Liver (tissue), 3 donors: ENCODE measurements around the gene INHBB.
A peak's percentile ranks its signal among the peaks of the same experiment; 100 is the strongest.

Experiments
- EGR1 ChIP-seq, 2 donors: IDR thresholded peaks; 2 replicates each; pipeline ENCODE4 v1.6.1; 2016 to 2018; ENCODE audit warnings: antibody characterized with exemption in 2 of 2, low read depth in 2 of 2
- JUND ChIP-seq, 2 donors: IDR thresholded peaks; 2 replicates each; pipeline ENCODE4 v1.6.1; 2016; ENCODE audit warnings: antibody characterized with exemption in 2 of 2
- RAD21 ChIP-seq, 2 donors: IDR thresholded peaks; 2 replicates each; pipeline ENCODE4 v1.6.1; 2016; ENCODE audit warnings: antibody characterized with exemption in 2 of 2, mild to moderate bottlenecking in 2 of 2
- RXRA ChIP-seq, 2 donors: IDR thresholded peaks; 2 replicates each; pipeline ENCODE4 v1.6.1; 2017 to 2018; ENCODE audit warnings: antibody characterized with exemption in 2 of 2, mild to moderate bottlenecking in 1 of 2
- TAF1 ChIP-seq: conservative IDR thresholded peaks from 2 replicates; pipeline ENCODE4 v1.6.1; 2016; ENCODE audit warnings: antibody characterized with exemption, mild to moderate bottlenecking
- TF ChIP-seq, protein P1 (sequence below): fragments of 150-350 bp; IDR thresholded peaks from 2 replicates; pipeline ENCODE4 v1.5.1; 2017; ENCODE audit warnings: improper control_type of control experiment, low read depth, low read length; ENCODE audit not compliant: missing input control
- donor health status: healthy.
- donor health status: healthy.

GRCh38 chr2:120338015-120338414 lies 7.9 kb upstream of the INHBB start:
- TF ChIP-seq, protein P1, sequence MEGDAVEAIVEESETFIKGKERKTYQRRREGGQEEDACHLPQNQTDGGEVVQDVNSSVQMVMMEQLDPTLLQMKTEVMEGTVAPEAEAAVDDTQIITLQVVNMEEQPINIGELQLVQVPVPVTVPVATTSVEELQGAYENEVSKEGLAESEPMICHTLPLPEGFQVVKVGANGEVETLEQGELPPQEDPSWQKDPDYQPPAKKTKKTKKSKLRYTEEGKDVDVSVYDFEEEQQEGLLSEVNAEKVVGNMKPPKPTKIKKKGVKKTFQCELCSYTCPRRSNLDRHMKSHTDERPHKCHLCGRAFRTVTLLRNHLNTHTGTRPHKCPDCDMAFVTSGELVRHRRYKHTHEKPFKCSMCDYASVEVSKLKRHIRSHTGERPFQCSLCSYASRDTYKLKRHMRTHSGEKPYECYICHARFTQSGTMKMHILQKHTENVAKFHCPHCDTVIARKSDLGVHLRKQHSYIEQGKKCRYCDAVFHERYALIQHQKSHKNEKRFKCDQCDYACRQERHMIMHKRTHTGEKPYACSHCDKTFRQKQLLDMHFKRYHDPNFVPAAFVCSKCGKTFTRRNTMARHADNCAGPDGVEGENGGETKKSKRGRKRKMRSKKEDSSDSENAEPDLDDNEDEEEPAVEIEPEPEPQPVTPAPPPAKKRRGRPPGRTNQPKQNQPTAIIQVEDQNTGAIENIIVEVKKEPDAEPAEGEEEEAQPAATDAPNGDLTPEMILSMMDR = no peak
- no peak for TF ChIP-seq TAF1
- no peak for TF ChIP-seq EGR1 (IDR thresholded peaks at IDR 0.05; ENCODE audit: low read depth in 2 of 2)
- TF ChIP-seq RAD21 (IDR thresholded peaks at IDR 0.05) = peak in 1 of 2 donors; percentile 19
- TF ChIP-seq JUND (IDR thresholded peaks at IDR 0.05) = no peak
- TF ChIP-seq RXRA (IDR thresholded peaks at IDR 0.05) = peak in 1 of 2 donors; percentile 43
